Stomach (tissue), 4 donors: Measurements from ENCODE around the gene ENPP6.

Source experiments
- POLR2A ChIP-seq, 4 donors: fragments of 450-650 bp; IDR thresholded peaks; one replicate each; pipeline ENCODE4 v1.6.1; 2016; ENCODE audit warnings: antibody characterized with exemption in 4 of 4, control low read depth in 2 of 4, mild to moderate bottlenecking in 1 of 4, moderate library complexity in 1 of 4
- TF ChIP-seq, protein P1 (sequence below), 7 experiments: fragments of 450-650 bp in 4 of 7; fragments of 200-600 bp in 3 of 7; sonication (generic) in 3 of 7; IDR thresholded peaks; one replicate each; pipeline ENCODE4 v1.5.1; 2016 to 2019; ENCODE audit warnings: antibody characterized with exemption in 7 of 7, control low read depth in 2 of 7, mild to moderate bottlenecking in 1 of 7

DNA sequence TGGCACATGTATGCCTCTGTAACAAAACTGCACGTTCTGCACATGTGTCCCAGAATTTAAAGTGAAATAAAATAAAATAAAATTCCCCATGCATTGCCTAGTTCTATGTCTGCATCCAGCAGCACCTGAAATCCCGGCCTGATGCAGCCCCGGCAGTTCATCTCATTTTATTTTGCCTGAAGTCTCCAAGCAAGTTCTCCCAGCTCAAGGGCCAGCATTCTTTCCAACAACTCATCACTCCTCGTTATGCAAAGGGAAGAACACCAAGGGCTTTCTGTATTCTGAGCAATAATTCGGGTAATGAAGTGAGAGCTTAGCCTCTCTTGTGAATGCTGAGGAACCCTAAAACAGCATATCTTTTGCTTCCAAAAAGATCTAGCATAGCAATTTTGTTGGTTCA lies 2.7 kb downstream of the ENPP6 start:
- no peak for TF ChIP-seq POLR2A (IDR thresholded peaks at IDR 0.05)
- TF ChIP-seq, protein P1, sequence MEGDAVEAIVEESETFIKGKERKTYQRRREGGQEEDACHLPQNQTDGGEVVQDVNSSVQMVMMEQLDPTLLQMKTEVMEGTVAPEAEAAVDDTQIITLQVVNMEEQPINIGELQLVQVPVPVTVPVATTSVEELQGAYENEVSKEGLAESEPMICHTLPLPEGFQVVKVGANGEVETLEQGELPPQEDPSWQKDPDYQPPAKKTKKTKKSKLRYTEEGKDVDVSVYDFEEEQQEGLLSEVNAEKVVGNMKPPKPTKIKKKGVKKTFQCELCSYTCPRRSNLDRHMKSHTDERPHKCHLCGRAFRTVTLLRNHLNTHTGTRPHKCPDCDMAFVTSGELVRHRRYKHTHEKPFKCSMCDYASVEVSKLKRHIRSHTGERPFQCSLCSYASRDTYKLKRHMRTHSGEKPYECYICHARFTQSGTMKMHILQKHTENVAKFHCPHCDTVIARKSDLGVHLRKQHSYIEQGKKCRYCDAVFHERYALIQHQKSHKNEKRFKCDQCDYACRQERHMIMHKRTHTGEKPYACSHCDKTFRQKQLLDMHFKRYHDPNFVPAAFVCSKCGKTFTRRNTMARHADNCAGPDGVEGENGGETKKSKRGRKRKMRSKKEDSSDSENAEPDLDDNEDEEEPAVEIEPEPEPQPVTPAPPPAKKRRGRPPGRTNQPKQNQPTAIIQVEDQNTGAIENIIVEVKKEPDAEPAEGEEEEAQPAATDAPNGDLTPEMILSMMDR (IDR thresholded peaks at IDR 0.05): no peak
